ENCODE measurements around the gene IL24.

Gene IL24

GRCh38 chr1:206929524-206929923 lies 32.3 kb downstream of the IL24 start:
- TF ChIP-seq RAD21 (IDR thresholded peaks at IDR 0.05; ENCODE audit: low read depth) (no peak), YY1 (IDR thresholded peaks at IDR 0.05; ENCODE audit: low read depth) (no peak), CEBPB (IDR thresholded peaks at IDR 0.05) (no peak), NFIC (IDR thresholded peaks at IDR 0.05) (no peak), EP300 (IDR thresholded peaks at IDR 0.05; ENCODE audit: borderline replicate concordance) (no peak), FOXM1 (IDR thresholded peaks at IDR 0.05; ENCODE audit: borderline replicate concordance, low read depth) (no peak), REST (IDR thresholded peaks at IDR 0.05; ENCODE audit: low read depth) (no peak), ZBTB7A (IDR thresholded peaks at IDR 0.05; ENCODE audit: low read depth) (no peak), EGR1 (IDR thresholded peaks at IDR 0.05) (no peak), TCF12 (IDR thresholded peaks at IDR 0.05; ENCODE audit: low read depth) (no peak)

- TF ChIP-seq TAF1 (IDR thresholded peaks at IDR 0.05; ENCODE audit: low read depth): no peak
Measured at GRCh38 chr1:206930210-206930798, 33.1 kb downstream of the IL24 start.

GRCh38 chr1:206931709-206932108 lies 34.5 kb downstream of the IL24 start:
- no peak for TF ChIP-seq FOXM1 (IDR thresholded peaks at IDR 0.05; ENCODE audit: borderline replicate concordance, low read depth)
- no peak for TF ChIP-seq CEBPB (IDR thresholded peaks at IDR 0.05)
- TF ChIP-seq MAX (IDR thresholded peaks at IDR 0.05): no peak
- no peak for TF ChIP-seq EGR1 (IDR thresholded peaks at IDR 0.05)
- no peak for TF ChIP-seq EP300 (IDR thresholded peaks at IDR 0.05; ENCODE audit: borderline replicate concordance)
- TF ChIP-seq TAF1 (IDR thresholded peaks at IDR 0.05; ENCODE audit: low read depth): no peak
- TF ChIP-seq CREB1 (IDR thresholded peaks at IDR 0.05; ENCODE audit: low read depth): no peak
- no peak for TF ChIP-seq TCF12 (IDR thresholded peaks at IDR 0.05; ENCODE audit: low read depth)
- no peak for TF ChIP-seq REST (IDR thresholded peaks at IDR 0.05; ENCODE audit: low read depth)
- TF ChIP-seq ZBTB7A (IDR thresholded peaks at IDR 0.05; ENCODE audit: low read depth): no peak
- TF ChIP-seq USF1 (IDR thresholded peaks at IDR 0.05): no peak

- no peak for TF ChIP-seq REST (IDR thresholded peaks at IDR 0.05; ENCODE audit: low read depth)
- no peak for TF ChIP-seq USF1 (IDR thresholded peaks at IDR 0.05)
- TF ChIP-seq TAF1 (IDR thresholded peaks at IDR 0.05; ENCODE audit: low read depth): no peak
- TF ChIP-seq EP300 (IDR thresholded peaks at IDR 0.05; ENCODE audit: borderline replicate concordance): no peak
- no peak for TF ChIP-seq CEBPB (IDR thresholded peaks at IDR 0.05)
- TF ChIP-seq FOXM1 (IDR thresholded peaks at IDR 0.05; ENCODE audit: borderline replicate concordance, low read depth): no peak
- TF ChIP-seq YY1 (IDR thresholded peaks at IDR 0.05; ENCODE audit: low read depth): no peak
- TF ChIP-seq TEAD4 (IDR thresholded peaks at IDR 0.05): no peak
Measured at GRCh38 chr1:206932177-206932576, 34.9 kb downstream of the IL24 start.

- TF ChIP-seq RAD21 (IDR thresholded peaks at IDR 0.05; ENCODE audit: low read depth) (peak; percentile 42; the same call in 1 of the 2 replicates), USF1 (IDR thresholded peaks at IDR 0.05) (no peak)
Measured at GRCh38 chr1:206933333-206933945, 36.2 kb downstream of the IL24 start.

All from Ishikawa (cell line).